Measurements from ENCODE around the gene NREP.

DNA sequence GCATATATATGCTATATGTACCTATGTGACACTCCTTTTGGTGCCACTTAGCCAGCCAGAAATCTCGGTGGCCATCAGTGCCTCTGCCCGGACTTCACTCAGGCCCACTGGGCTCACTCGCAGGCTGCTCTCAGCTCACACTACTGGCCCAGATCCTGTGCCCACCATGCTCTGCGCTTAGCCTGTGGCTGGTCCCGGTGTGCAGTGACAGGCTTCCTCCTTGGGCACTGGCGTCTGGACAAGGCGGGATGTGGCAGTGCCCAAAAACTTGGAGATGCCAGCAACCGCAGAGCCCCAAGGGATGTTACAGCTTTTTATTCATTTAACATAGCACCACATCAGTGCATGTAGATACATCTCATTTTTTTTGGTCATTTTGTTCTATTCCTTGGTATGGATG lies 77.4 kb downstream of the NREP start:
- no peak for TF ChIP-seq ZNF24 (IDR thresholded peaks at IDR 0.05)
- TF ChIP-seq, protein P1, sequence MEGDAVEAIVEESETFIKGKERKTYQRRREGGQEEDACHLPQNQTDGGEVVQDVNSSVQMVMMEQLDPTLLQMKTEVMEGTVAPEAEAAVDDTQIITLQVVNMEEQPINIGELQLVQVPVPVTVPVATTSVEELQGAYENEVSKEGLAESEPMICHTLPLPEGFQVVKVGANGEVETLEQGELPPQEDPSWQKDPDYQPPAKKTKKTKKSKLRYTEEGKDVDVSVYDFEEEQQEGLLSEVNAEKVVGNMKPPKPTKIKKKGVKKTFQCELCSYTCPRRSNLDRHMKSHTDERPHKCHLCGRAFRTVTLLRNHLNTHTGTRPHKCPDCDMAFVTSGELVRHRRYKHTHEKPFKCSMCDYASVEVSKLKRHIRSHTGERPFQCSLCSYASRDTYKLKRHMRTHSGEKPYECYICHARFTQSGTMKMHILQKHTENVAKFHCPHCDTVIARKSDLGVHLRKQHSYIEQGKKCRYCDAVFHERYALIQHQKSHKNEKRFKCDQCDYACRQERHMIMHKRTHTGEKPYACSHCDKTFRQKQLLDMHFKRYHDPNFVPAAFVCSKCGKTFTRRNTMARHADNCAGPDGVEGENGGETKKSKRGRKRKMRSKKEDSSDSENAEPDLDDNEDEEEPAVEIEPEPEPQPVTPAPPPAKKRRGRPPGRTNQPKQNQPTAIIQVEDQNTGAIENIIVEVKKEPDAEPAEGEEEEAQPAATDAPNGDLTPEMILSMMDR (IDR thresholded peaks at IDR 0.05 in 2 of 3, conservative IDR thresholded peaks at IDR 0.05 in 1 of 3; ENCODE audit: control insufficient read depth in 2 of 3, extremely low read depth in 1 of 3, insufficient read depth in 1 of 3, low read depth in 3 of 3, low read length in 3 of 3) = no peak
- no peak for TF ChIP-seq CREM (IDR thresholded peaks at IDR 0.05; ENCODE audit: low read depth)
- no peak for TF ChIP-seq SRF (IDR thresholded peaks at IDR 0.05; ENCODE audit: low read depth in 2 of 2, low read length in 2 of 2)
- TF ChIP-seq CBX3 (IDR thresholded peaks at IDR 0.05; ENCODE audit: borderline replicate concordance, low read depth) = no peak

Data from GM12878 (cell line).